ENCODE measurements around the gene ITIH1.

ITIH1 gene

DNA sequence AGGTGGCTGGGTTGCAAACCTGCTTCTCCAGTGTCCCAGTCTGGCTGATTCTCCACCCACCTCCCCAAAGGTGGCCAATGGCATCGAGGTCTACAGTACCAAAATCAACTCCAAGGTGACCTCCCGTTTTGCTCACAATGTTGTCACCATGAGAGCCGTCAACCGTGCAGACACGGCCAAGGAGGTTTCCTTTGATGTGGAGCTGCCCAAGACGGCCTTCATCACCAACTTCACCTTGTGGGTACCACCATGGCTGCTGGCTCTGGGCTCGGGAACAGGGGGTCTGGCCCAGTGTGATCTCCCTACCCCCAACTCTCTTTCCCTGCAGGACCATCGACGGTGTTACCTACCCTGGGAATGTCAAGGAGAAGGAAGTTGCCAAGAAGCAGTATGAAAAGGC, 19.0 kb downstream of the ITIH1 start:
- WGBS (ENCODE audit: extremely low coverage, insufficient coverage, insufficient read length) = no CpG with 5 or more reads among the region's 9 CpGs

DNA sequence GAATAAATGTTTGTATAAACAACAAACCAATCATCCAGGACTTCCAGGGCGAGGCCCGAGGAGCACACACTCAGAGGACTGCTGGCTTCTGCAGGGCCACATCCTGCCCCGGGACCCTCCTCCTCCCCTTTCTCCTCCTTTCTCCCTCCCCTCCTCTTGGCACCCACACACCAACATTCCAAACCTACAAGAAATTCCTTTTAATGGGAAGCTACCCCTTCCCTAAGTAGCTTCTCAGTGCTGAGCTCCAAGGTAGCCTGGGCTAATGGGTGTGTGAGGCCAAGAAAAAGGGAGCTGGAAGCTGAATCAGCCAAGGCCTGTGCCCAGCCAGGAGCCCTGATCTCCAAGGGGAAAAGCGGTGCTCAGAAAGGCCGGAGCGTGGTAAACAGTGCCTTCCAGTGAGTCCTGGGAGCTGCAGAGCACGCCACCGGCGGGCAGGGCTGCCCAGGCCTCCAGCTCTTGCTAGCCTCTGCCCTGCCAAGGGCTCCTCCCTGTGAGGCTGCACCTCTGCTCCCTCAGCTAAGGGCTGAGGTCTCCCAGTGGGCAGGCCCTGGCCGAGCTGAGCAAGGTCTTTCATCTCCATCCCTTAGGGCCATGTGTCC, 21.1 kb downstream of the ITIH1 start:
- Histone ChIP-seq H3K27ac (ENCODE audit: low read depth, low read length) (no peak overlapping the region), H2AK5ac (ENCODE audit: low read length) (no peak overlapping the region), H4K12ac (ENCODE audit: low read depth, low read length) (no peak overlapping the region), H4K8ac (ENCODE audit: low read depth, low read length) (no peak overlapping the region), H3K27me3 (ENCODE audit: insufficient read depth, low read length) (no peaks in the 10 kb centered on the region), H3K18ac (ENCODE audit: low read length) (no peak overlapping the region), H3K9ac (ENCODE audit: low read length) (no peak overlapping the region), H3K4me2 (ENCODE audit: low read length) (no peak overlapping the region), H3K79me2 (ENCODE audit: control insufficient read depth, insufficient read depth, low read length, poor library complexity) (no peaks in the 10 kb centered on the region), H3K9me3 (ENCODE audit: insufficient read depth, low read depth, low read length) (no peaks in the 10 kb centered on the region), H2BK12ac (ENCODE audit: low read length) (no peak overlapping the region), H3K4ac (ENCODE audit: low read depth, low read length) (no peak overlapping the region), H3K79me1 (ENCODE audit: low read length) (no peaks in the 10 kb centered on the region), H2BK5ac (ENCODE audit: low read depth, low read length, poor library complexity) (no peak overlapping the region), H2AFZ (ENCODE audit: insufficient read depth, low read length, poor library complexity) (no peak overlapping the region), H3K14ac (ENCODE audit: low read length) (no peak overlapping the region), H4K91ac (ENCODE audit: low read depth, low read length) (no peak overlapping the region), H2BK120ac (ENCODE audit: insufficient read depth, low read length, poor library complexity) (no peak overlapping the region), H3K23ac (ENCODE audit: low read length) (no peak overlapping the region), H3K4me1 (ENCODE audit: control insufficient read depth in 1 of 2, insufficient read depth in 2 of 2, low read length in 2 of 2) (peaks cover 0 to 3% of the 10 kb centered on the region in 2 experiments), H3K36me3 (ENCODE audit: control insufficient read depth in 1 of 2, insufficient read depth in 2 of 2, low read length in 2 of 2) (no peaks in the 10 kb centered on the region), H3K4me3 (ENCODE audit: low read depth, low read length) (no peak overlapping the region)
- no peak for DNase-seq
- WGBS (ENCODE audit: extremely low coverage, insufficient coverage, insufficient read length) = no CpG with 5 or more reads among the region's 10 CpGs

More for the DNA sequence above, 19.0 kb downstream of the ITIH1 start:
- H3K23ac ChIP-seq (ENCODE audit: low read length) = no peak overlapping the region
- H3K4me2 ChIP-seq (ENCODE audit: low read length) = no peak overlapping the region
- no peaks in the 10 kb centered on the region for H3K9me3 ChIP-seq (ENCODE audit: insufficient read depth, low read depth, low read length)
- H3K18ac ChIP-seq (ENCODE audit: low read length) = no peak overlapping the region
- H4K91ac ChIP-seq (ENCODE audit: low read depth, low read length) = no peak overlapping the region
- no peak overlapping the region for H4K12ac ChIP-seq (ENCODE audit: low read depth, low read length)
- no peak overlapping the region for H2AFZ ChIP-seq (ENCODE audit: insufficient read depth, low read length, poor library complexity)
- no peak overlapping the region for H3K4me3 ChIP-seq (ENCODE audit: low read depth, low read length)
- no peak overlapping the region for H4K8ac ChIP-seq (ENCODE audit: low read depth, low read length)
- no peak overlapping the region for H3K9ac ChIP-seq (ENCODE audit: low read length)
- H2BK120ac ChIP-seq (ENCODE audit: insufficient read depth, low read length, poor library complexity) = no peak overlapping the region
- no peaks in the 10 kb centered on the region for H3K27me3 ChIP-seq (ENCODE audit: insufficient read depth, low read length)
- no peak overlapping the region for H2BK5ac ChIP-seq (ENCODE audit: low read depth, low read length, poor library complexity)
- H3K4me1 ChIP-seq (ENCODE audit: control insufficient read depth in 1 of 2, insufficient read depth in 2 of 2, low read length in 2 of 2) = peaks cover 0 to 3% of the 10 kb centered on the region in 2 experiments
- no peak overlapping the region for H2AK5ac ChIP-seq (ENCODE audit: low read length)
- H3K36me3 ChIP-seq (ENCODE audit: control insufficient read depth in 1 of 2, insufficient read depth in 2 of 2, low read length in 2 of 2) = no peaks in the 10 kb centered on the region
- H3K14ac ChIP-seq (ENCODE audit: low read length) = no peak overlapping the region
- no peak overlapping the region for H3K4ac ChIP-seq (ENCODE audit: low read depth, low read length)
- no peaks in the 10 kb centered on the region for H3K79me1 ChIP-seq (ENCODE audit: low read length)
- H3K79me2 ChIP-seq (ENCODE audit: control insufficient read depth, insufficient read depth, low read length, poor library complexity) = no peaks in the 10 kb centered on the region
- no peak overlapping the region for H3K27ac ChIP-seq (ENCODE audit: low read depth, low read length)
- no peak overlapping the region for H2BK12ac ChIP-seq (ENCODE audit: low read length)
- no peak for DNase-seq

DNA sequence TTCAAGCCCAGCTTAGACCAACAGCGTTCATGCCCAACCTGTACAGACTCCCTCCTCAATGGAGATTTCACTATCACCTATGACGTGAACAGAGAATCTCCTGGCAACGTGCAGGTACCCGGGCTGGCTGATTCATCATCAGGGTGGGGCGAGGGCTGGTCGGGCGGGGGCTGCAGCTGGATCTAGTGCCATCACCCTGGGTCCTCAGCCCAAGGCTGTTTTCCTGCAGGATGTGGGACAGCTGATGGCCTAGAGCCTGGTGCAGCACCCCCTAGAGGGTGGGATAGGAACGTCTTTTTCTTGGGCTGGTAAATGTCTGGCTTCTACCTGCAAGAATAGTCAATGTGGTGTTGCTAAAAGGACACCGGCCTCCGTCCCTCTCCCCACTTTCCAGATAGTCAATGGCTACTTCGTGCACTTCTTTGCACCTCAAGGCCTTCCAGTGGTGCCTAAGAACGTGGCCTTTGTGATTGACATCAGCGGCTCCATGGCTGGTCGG, 21.6 kb downstream of the ITIH1 start:
- H4K91ac ChIP-seq (ENCODE audit: low read depth, low read length) = no peak overlapping the region
- no peak overlapping the region for H2BK5ac ChIP-seq (ENCODE audit: low read depth, low read length, poor library complexity)
- H3K14ac ChIP-seq (ENCODE audit: low read length) = no peak overlapping the region
- H2BK12ac ChIP-seq (ENCODE audit: low read length) = no peak overlapping the region
- H3K4ac ChIP-seq (ENCODE audit: low read depth, low read length) = no peak overlapping the region
- H4K12ac ChIP-seq (ENCODE audit: low read depth, low read length) = no peak overlapping the region
- H3K18ac ChIP-seq (ENCODE audit: low read length) = no peak overlapping the region
- H2BK120ac ChIP-seq (ENCODE audit: insufficient read depth, low read length, poor library complexity) = no peak overlapping the region
- no peak overlapping the region for H2AK5ac ChIP-seq (ENCODE audit: low read length)
- peak; percentile 96 to 97 for DNase-seq
- H3K79me2 ChIP-seq (ENCODE audit: control insufficient read depth, insufficient read depth, low read length, poor library complexity) = no peaks in the 10 kb centered on the region
- peaks cover 0 to 3% of the 10 kb centered on the region in 2 experiments for H3K4me1 ChIP-seq (ENCODE audit: control insufficient read depth in 1 of 2, insufficient read depth in 2 of 2, low read length in 2 of 2)
- no peak overlapping the region for H2AFZ ChIP-seq (ENCODE audit: insufficient read depth, low read length, poor library complexity)
- no peak overlapping the region for H3K23ac ChIP-seq (ENCODE audit: low read length)
- no peaks in the 10 kb centered on the region for H3K9me3 ChIP-seq (ENCODE audit: insufficient read depth, low read depth, low read length)
- no peak overlapping the region for H3K27ac ChIP-seq (ENCODE audit: low read depth, low read length)
- H3K36me3 ChIP-seq (ENCODE audit: control insufficient read depth in 1 of 2, insufficient read depth in 2 of 2, low read length in 2 of 2) = no peaks in the 10 kb centered on the region
- no peaks in the 10 kb centered on the region for H3K79me1 ChIP-seq (ENCODE audit: low read length)
- H3K9ac ChIP-seq (ENCODE audit: low read length) = no peak overlapping the region
- H3K27me3 ChIP-seq (ENCODE audit: insufficient read depth, low read length) = no peaks in the 10 kb centered on the region
- no peak overlapping the region for H3K4me3 ChIP-seq (ENCODE audit: low read depth, low read length)
- H4K8ac ChIP-seq (ENCODE audit: low read depth, low read length) = no peak overlapping the region
- no peak overlapping the region for H3K4me2 ChIP-seq (ENCODE audit: low read length)
- no CpG with 5 or more reads among the region's 14 CpGs for WGBS (ENCODE audit: extremely low coverage, insufficient coverage, insufficient read length)

DNA sequence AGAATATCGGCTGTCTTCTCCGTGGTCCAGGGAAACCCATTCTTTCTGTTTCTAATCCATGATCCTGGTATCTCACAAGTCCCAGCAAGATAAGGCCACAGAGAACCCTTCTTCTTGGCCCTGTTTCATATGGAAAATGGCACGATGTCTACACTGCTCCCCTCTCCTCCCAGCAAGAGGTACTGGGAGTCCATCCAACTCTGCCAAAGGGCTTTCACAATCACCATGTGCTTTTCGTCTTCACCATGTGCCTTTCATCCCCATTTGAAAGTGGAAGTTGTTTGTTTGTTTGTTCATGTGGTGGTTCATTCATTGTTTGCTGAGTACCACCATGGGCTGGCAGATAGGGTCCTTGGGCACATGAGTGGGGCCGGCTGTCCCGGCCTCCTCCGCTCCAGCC, 22.7 kb downstream of the ITIH1 start:
- Histone ChIP-seq H2AFZ (ENCODE audit: insufficient read depth, low read length, poor library complexity) (no peak overlapping the region), H3K4me2 (ENCODE audit: low read length) (no peak overlapping the region), H2BK120ac (ENCODE audit: insufficient read depth, low read length, poor library complexity) (no peak overlapping the region), H2AK5ac (ENCODE audit: low read length) (no peak overlapping the region), H2BK12ac (ENCODE audit: low read length) (no peak overlapping the region), H3K27ac (ENCODE audit: low read depth, low read length) (no peak overlapping the region), H3K4ac (ENCODE audit: low read depth, low read length) (no peak overlapping the region), H3K4me1 (ENCODE audit: control insufficient read depth in 1 of 2, insufficient read depth in 2 of 2, low read length in 2 of 2) (peaks cover 0 to 3% of the 10 kb centered on the region in 2 experiments), H3K23ac (ENCODE audit: low read length) (no peak overlapping the region), H4K91ac (ENCODE audit: low read depth, low read length) (no peak overlapping the region), H2BK5ac (ENCODE audit: low read depth, low read length, poor library complexity) (no peak overlapping the region), H3K79me2 (ENCODE audit: control insufficient read depth, insufficient read depth, low read length, poor library complexity) (no peaks in the 10 kb centered on the region), H3K36me3 (ENCODE audit: control insufficient read depth in 1 of 2, insufficient read depth in 2 of 2, low read length in 2 of 2) (no peaks in the 10 kb centered on the region), H3K9ac (ENCODE audit: low read length) (no peak overlapping the region), H4K12ac (ENCODE audit: low read depth, low read length) (no peak overlapping the region), H4K8ac (ENCODE audit: low read depth, low read length) (no peak overlapping the region), H3K18ac (ENCODE audit: low read length) (no peak overlapping the region), H3K27me3 (ENCODE audit: insufficient read depth, low read length) (no peaks in the 10 kb centered on the region), H3K4me3 (ENCODE audit: low read depth, low read length) (no peak overlapping the region), H3K79me1 (ENCODE audit: low read length) (no peaks in the 10 kb centered on the region), H3K14ac (ENCODE audit: low read length) (no peak overlapping the region), H3K9me3 (ENCODE audit: insufficient read depth, low read depth, low read length) (no peaks in the 10 kb centered on the region)
- no CpG with 5 or more reads among the region's 7 CpGs for WGBS (ENCODE audit: extremely low coverage, insufficient coverage, insufficient read length)
- DNase-seq = no peak
